Esophagus squamous epithelium (tissue), 4 donors: Measurements from ENCODE around the gene AGO3.

Experiments used
- POLR2A ChIP-seq, 4 donors: fragments of 450-650 bp; IDR thresholded peaks; one replicate each; pipeline ENCODE4 v1.6.1; 2017; ENCODE audit warnings: antibody characterized with exemption in 4 of 4, mild to moderate bottlenecking in 4 of 4, moderate library complexity in 3 of 4
- TF ChIP-seq, protein P1 (sequence below), 6 experiments: fragments of 450-650 bp in 4 of 6; fragments of 200-600 bp in 2 of 6; sonication (generic) in 2 of 6; IDR thresholded peaks; one replicate each; pipeline ENCODE4 v1.5.1; 2016 to 2019; ENCODE audit warnings: antibody characterized with exemption in 6 of 6, mild to moderate bottlenecking in 4 of 6, moderate library complexity in 4 of 6

DNA sequence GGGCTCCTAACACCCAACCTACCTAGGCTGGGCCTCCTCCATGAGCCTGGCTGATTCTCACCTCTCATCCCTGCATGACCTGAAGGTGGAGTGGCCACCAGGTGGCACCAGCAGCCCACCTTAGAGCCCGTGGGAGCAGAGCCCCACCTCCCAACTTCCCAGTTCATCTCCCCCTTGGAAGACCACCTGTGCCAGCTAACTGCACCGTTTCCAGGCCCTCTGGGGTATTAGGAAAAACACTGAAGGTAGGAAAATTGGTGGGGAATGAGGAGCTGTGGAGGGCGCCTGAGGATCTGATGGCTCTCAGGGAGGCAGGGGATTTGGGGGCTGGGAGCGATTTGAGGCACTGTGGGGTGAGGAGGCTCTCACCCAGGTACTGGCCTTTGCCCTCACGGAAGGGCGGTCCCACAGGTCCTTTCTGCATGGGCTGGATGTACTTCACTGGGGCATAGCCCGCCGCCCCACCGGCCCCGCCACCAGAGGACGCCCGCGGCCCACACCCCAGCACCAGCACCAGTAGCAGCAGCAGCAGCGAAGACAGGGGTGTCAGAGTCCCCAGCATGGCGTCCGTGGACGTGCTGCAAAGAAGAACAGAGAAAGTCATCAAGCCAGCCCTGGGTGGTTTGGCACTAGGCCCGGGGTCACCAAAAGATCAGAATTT, 168.9 kb downstream of the AGO3 start:
- TF ChIP-seq, protein P1, sequence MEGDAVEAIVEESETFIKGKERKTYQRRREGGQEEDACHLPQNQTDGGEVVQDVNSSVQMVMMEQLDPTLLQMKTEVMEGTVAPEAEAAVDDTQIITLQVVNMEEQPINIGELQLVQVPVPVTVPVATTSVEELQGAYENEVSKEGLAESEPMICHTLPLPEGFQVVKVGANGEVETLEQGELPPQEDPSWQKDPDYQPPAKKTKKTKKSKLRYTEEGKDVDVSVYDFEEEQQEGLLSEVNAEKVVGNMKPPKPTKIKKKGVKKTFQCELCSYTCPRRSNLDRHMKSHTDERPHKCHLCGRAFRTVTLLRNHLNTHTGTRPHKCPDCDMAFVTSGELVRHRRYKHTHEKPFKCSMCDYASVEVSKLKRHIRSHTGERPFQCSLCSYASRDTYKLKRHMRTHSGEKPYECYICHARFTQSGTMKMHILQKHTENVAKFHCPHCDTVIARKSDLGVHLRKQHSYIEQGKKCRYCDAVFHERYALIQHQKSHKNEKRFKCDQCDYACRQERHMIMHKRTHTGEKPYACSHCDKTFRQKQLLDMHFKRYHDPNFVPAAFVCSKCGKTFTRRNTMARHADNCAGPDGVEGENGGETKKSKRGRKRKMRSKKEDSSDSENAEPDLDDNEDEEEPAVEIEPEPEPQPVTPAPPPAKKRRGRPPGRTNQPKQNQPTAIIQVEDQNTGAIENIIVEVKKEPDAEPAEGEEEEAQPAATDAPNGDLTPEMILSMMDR (IDR thresholded peaks at IDR 0.05), result peak; percentile 77 to 92 (median 84)
- no peak for TF ChIP-seq POLR2A (IDR thresholded peaks at IDR 0.05)
